GM12873 (cell line): ENCODE data around the gene SOSTDC1.

Experiments used
- TF ChIP-seq, protein P1 (sequence below): IDR thresholded peaks from 2 replicates; pipeline ENCODE4 v1.5.1; 2012; ENCODE audit warnings: low read depth, mild to moderate bottlenecking, moderate library complexity, low read length, control low read depth; ENCODE audit not compliant: insufficient read depth; ENCODE audit errors: missing control alignments

SOSTDC1 gene

DNA sequence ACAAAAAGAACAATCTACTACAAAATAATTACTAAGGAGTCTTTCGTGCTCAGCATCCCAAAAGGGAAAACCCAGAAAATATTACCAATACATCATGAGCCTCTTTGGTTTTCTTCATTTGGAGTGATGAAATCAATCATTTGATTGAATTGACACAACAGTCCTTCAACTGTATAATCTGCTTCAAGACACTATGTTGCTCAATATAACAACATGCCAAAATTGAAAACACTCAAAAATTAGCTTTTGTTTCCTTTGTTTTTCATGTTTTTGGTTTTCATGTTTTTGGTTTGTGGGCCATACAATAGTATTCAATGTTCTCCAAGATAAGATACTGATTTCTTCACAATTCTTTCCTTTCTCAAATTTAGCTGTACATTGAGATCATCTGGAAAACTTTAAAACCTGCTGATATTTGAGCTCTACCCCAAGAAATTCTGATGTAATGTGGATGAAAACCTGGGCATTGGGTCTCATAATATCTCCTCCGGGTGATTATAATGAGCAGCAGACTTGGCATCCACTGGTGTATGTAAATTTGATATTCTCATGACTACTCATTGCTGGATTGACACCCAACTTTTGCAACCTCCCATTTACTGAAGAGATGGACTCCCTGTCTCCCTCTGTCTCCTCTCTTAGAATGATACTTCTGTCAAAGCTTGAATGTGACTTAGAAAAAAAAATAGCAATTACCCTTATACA lies 4.6 kb downstream of the SOSTDC1 start:
- TF ChIP-seq, protein P1, sequence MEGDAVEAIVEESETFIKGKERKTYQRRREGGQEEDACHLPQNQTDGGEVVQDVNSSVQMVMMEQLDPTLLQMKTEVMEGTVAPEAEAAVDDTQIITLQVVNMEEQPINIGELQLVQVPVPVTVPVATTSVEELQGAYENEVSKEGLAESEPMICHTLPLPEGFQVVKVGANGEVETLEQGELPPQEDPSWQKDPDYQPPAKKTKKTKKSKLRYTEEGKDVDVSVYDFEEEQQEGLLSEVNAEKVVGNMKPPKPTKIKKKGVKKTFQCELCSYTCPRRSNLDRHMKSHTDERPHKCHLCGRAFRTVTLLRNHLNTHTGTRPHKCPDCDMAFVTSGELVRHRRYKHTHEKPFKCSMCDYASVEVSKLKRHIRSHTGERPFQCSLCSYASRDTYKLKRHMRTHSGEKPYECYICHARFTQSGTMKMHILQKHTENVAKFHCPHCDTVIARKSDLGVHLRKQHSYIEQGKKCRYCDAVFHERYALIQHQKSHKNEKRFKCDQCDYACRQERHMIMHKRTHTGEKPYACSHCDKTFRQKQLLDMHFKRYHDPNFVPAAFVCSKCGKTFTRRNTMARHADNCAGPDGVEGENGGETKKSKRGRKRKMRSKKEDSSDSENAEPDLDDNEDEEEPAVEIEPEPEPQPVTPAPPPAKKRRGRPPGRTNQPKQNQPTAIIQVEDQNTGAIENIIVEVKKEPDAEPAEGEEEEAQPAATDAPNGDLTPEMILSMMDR: no peak

DNA sequence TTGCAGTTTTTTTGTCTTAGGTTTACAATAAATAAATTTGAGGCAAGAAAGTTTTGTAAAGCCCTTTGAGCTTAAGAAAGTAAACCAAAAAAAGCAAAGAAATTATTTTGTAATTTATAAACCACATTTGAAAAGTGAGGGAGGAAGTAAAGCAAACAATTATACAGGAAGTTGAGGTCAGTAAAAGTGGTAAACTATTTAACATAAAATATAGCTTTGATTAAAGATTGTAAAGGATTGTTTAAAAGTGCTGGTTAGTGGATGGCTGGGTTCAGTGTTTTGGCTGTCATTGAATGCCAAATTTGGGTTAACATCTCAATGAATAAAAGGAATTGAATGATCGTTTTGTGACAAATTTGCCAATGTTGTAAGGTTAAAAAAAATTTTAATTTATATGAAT lies 9.9 kb downstream of the SOSTDC1 start:
- TF ChIP-seq, protein P1: no peak

DNA sequence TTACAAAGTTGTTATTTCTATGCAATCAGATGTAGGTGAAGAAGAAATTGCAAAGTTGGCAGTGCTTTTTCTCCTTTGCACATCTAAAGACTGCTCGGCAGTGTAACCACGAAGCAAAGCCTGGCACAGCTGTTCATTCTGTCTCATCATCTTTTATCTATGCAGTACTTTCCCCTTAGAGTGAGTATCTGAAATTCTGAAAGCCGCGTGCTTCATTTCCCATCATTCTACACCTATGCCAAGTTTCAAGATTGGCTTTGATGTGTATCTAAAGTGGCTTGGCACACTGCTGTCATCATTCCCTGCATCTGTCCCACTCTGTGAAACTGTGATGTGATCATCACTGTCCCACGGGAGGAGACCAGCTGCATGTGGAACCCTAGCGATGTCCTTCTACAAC lies 15.2 kb downstream of the SOSTDC1 start:
- TF ChIP-seq, protein P1: no peak

DNA sequence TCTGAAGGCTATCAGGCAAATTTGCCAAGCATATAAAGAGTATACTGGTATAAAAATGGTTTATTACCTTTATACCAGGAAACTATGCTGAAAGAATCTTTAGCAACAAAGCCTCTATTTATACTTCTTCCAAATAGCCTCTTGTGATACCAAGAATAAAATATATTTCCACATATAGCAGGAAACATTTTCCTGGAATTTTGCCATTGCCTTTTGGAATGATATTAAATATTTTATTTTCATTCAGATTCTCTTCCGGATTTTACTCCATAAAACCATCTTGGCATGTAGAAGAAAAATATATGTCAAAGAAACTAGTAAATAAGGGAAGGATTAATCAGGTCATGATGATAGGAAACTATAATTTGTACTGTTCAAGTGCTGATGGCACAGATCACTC lies 17.7 kb downstream of the SOSTDC1 start:
- TF ChIP-seq, protein P1: no peak

DNA sequence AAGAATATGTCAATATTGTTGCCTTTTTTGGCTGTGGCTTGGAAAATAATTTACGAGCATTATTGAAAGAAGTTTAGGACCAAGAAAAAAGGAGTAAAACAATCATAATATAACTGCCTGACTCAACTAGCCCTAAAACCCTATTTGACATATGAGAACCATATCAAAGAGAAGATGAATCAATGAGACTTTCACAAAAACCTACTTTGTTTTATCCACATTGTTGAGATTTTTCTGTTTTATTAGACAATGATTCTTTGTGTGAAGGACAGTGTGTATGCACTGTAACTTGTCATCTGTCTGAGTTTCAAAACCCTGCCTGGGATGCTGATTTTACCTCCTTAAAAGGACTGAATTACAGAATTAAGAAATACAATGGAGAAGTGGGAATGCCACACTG lies 19.0 kb downstream of the SOSTDC1 start:
- TF ChIP-seq, protein P1: no peak

DNA sequence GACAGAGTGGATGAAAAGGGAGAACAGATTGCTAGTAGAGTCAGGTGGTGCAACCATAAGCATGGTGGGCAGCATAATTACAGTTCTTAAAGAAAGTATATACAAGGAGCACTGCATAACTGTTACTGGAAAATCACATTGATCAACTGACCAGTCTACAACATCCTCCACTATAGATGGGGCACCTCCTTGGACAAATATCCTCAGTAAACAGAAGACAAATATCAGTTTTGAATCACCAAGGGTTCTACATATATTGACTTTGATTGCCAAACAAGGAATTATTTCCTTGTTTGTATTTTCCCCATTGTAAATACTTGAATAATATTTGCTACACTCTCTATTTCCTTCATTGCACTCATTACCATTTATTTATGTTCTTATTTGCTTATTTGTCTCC lies 26.6 kb downstream of the SOSTDC1 start:
- TF ChIP-seq, protein P1: no peak

DNA sequence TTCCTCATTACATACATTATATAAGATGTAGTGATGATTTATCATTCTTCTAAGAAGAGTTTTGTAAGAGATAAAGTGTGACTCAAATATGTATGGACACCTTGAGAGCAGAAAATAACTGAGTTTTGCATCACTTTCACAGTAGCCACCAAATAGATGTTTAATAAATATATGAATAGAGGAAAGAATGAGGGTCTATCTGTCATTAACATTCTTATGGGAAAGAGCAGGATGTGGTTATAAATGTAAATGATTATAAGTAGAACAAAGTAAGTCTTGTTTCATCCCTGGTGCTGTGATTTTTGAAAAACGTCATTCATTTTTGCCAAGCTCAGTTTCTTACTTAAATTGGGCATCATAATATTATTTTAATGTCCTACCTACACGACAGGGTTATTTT lies 29.2 kb downstream of the SOSTDC1 start:
- TF ChIP-seq, protein P1: no peak
